UCSD-AML1 (cell line): ENCODE results near the gene NKAIN2.
"Not testable (repeated sequence)": the region's sequence is repeated elsewhere in the genome, so short reads cannot be mapped to it uniquely, and the experiment has no call there.

ENCODE experiments used
- DNase-seq: peaks from one replicate; lab custom pipeline; 2025; ENCODE audit not compliant: unreplicated experiment; lab: John Stamatoyannopoulos, UW

The NKAIN2 gene

DNA sequence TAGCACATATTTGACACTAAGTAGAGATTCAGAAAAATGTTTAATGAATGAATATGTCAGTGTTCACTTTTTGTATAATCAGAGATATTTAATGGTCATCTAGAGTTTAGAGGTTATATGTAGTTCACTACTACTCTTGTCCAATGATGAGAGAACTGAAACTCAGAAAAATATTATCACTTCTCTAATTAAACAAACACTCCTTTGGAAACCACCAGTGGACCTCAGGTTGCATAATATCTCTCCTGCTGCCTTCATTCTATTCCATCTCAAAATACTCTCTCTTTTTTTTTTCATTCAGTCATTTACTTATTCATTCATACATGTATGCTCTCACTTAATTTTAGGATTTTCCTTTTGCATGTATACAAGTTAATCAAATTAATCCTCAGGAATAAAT is 735.4 kb downstream of the NKAIN2 start:
- DNase-seq: no peak

DNA sequence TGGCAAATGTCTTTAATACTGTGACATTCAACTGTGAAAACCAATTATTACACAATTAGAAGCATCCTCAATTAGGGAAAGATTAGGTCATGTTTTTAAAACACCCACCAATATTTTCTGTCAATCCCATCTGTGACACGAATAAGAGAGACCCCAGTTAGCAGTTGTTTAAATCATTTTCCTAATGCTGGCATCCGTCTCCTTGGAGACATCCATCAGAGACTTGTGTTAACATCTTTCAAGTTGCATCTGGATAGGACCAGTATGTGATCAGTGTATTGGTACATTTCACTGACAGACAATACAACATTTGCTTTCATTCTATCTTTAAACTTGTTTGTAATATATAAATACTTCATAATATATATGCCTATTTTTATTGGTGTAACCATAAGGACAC is 737.9 kb downstream of the NKAIN2 start:
- no peak for DNase-seq

DNA sequence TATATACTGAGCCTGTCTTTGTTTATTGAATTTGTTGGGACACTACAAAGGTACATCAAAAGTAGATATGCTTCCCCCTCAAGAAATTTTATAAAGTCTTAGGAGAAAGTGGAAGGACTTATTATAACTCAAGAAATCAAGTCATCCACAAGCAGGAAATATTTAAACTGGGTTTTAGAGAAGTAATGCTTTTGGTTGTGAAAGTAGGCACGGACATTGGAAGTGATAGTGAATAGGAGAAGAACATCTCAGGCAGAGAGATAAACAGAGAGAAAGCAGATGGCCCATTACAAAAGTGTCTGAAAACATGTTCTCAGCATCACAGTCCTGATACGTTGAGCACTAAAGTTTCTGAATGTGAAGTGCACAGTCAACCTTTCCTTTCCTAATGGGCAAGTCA is 742.9 kb downstream of the NKAIN2 start:
- DNase-seq: no peak

DNA sequence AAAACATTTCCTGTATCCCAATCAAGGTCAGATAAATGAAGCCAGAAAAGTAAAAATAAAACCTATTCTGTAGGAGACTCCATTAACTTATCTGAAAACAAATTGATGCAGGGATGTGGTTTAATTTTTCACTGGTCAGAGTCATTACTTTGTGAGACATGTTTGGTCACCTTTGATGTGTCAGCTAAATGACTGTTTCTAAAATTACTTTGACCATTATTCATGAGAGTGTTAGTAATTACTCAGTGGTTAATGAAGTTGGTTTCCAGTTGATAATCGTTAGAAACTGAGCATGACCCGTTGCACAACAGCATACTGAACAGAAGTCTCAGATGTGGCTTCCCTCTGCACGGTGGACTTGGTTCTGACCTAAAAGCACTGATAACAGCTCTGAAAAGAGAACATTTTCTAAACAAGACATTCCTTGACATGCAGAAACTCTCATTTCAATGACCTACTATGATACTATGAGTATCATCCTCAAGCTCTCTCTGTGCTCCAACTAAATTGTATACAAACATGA is 748.1 kb downstream of the NKAIN2 start:
- no peak for DNase-seq

DNA sequence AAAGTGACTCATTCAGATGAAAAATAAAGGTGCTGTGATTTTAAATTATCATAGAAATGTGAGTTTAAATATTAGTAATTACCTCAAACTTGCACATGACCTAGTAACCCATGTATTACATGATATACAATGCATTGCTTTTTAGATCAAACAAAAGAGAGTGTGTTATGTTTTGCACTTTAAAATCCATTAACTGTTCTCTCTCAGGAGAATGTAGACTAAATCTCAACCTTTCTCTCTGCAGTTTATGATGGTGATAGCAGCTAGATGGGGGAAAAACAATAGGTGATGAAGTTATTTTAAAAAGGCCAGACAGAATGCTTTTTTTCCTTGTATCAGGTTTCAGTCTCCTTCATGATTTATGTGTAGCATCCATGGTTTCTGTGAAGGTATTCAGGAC is 754.2 kb downstream of the NKAIN2 start:
- no peak for DNase-seq

DNA sequence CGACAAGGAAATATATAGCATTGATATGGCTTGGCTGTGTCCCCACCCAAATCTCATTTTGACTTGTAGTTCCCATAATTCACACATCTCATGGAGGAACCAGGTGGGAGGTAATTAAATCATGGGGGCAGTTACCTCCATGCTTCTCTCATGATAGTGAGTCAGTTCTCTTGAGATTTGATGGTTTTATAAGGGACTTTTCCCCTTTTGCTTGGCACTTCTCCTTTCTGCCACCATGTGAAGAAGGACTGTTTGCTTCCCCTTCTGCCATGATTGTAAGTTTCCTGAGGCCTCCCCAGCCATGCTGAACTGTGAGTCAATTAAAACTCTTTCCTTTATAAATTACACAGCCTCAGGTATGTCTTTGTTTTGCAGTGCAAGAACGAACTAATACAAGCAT is 756.4 kb downstream of the NKAIN2 start:
- DNase-seq: not testable (repeated sequence)

DNA sequence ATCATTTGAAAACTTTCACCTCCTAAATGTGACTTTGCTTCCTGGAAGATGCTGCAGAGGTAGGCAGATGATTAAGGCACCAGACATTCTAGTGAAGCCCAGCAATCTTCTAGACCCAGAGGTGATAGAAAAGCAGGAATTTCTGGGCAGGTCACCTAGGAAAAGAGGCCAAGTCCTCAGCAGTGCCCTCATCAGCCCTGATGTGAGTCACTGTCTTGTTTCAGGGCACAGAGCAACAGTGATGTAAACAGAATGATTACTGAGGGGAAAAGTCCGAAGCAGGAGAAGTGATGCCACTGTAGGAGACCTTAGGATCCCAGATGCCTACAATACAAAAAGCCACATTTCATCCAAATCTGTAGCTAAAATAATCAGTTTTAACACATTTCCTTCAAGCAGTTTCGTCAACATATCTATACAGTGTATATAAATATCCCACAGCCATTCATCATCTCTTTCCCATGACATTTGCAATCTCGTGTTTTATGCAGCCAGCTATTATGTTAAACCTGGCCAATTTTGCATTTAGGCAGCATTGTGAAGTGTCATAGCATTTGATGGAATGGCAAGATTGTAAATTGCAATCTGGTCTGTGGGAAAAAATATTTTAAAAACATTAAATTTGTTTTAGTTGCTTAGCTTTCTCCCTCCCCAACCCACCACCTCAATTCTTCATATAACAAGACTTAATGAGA is 757.4 kb downstream of the NKAIN2 start:
- DNase-seq: no peak

DNA sequence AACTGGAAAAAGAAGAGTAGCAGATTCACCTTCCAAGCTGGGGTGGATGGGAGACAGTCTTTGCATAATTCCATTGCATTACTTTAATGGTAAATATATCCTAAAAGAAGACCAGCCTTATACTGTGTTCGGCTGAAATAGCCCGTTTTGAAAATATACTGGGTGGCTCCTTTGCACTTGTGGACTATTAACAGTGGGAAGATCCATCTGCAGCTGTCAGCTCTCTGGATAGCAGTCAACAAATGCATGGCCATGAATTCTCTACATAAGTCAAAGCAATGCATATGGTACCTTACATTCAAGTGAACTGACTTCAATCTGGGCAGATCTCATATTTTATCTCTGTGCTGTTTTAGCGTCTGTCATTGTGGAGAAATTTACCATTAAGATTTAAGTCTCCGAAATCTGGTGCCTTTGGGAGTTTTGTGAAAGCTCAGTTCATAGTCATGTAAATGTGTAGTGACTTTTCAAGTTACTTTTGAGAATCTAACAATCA is 758.0 kb downstream of the NKAIN2 start:
- DNase-seq: no peak

DNA sequence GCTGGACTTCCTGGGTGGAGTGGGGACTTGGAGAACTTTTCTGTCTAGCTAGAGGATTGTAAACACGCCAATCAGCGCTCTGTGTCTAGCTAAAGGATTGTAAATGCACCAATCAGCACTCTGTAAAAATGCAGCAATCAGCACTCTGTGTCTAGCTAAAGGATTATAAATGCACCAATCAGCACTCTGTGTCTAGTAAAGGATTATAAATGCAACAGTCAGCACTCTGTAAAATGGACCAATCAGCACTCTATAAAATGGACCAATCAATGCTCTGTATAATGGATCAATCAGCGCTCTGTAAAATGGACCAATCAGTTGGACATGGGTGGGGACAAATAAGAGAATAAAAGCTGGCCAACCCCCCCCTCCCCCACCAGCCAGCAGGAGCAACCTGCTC is 760.5 kb downstream of the NKAIN2 start:
- DNase-seq: not testable (repeated sequence)

DNA sequence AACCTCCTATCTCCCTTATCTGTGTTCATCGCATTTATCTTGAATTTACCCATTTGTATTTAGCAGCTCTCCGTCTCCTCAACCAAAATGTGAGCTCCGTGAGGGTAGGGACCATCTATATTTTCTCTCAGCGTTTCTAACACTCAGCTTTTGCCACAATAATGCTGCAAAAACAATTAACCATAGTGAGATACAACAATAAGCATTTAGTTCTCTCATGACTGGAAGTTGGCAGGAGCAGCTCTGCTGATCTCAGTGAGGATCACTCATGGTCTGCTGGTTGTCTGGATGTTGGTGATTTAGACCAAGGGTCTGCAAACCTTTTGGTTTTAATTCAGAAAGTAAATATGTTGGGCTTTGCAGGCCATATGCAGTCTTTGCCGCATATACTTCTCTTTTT is 763.7 kb downstream of the NKAIN2 start:
- DNase-seq: no peak

DNA sequence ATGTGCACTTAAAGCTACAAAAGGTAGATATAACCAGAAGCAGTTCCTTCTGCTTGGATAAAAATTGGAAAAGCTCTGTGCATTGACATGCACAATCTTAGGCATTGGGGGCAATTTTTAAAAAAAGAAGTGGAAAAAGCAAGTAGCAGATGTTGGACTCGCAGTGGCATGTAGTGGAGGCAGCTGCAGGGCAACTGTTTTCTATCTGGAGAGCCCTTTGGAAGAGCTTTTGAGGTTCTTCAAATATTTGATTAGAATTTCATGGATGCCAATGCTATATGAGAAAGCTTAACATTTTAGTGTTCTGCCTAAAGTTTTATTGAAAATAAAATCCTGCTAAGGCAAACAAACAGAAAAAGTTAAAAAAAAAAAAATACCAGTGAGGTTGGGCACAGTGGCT is 770.3 kb downstream of the NKAIN2 start:
- no peak for DNase-seq

DNA sequence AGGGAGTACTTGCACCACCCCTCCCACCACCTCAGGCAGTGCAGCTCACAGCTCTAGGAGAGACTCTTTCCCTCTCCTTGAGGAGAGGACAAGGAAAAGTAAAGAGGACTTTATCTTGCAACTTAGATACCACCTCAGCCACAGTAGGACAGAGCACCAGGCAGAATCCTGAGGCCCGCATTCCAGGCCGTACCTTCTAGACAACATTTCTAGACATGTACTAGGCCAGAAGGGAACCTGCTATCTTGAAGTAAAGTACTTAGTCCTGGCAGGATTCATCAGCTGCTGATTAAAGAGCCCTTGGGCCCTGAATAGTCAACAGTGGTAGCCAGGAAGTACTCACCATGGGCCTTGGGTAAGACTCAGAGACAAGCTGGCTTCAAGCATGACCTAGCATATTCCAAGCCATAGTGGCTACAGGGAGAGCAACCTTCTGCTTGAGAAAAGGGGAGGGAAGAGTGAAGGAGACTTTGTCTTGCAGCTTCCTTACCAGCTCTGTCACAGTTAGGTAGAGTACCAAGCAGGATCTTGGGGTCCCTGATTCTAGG is 774.1 kb downstream of the NKAIN2 start:
- no peak for DNase-seq

DNA sequence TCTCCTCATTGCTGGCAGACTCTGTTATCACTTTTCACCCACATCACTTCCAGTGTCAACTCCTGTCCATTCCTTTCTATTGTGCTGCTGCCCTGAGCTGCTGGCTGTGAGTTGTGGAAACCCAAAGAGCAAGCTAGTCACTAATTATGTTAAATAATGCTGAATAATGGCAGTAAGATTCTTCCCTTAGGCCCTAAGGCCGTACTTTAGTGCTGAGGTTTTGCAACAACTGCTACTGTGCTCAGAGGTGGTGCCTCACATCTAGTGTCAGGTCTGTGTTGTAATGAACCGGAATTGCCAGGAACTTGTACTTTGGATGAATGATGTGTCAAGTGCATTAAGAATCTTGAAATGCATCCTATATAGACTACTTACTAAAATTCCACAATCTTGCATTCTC is 786.3 kb downstream of the NKAIN2 start:
- no peak for DNase-seq

DNA sequence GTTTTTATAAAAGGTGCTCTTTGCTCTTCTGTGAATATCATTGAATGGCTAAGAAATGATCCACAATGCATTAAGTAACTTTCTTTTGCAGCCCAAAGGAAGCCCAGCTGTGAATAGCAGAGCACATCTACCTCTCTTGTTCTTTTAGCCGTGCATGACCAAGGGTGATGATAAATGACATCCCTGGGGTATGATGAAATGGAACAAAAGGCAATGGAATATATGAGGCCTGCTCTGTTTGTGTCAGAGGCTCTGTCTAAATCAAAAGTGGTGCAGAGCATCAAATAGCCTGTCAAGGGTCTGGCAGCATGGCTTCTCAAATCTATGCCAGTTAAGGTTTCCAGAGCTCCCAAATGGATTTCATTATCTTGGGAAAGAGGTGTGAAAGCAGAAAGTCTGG is 796.0 kb downstream of the NKAIN2 start:
- no peak for DNase-seq

DNA sequence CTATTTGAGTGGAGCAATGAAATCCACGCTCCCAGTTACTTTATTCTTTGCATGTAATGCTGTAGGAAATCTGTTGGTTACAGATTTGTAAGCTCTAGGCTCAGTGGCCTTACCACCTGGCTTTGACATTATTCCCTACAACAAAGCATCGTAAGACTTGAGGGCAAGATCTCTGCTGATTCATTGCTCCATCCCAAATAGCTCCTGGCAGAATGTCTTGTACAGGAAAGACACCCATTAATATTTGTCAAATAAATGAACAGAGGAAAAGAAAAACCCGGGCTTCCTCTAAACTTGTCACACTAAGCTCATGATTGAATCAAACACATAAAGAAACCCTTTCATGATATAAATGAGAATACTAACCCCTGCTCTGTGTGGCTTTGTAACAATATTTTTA is 801.1 kb downstream of the NKAIN2 start:
- no peak for DNase-seq

DNA sequence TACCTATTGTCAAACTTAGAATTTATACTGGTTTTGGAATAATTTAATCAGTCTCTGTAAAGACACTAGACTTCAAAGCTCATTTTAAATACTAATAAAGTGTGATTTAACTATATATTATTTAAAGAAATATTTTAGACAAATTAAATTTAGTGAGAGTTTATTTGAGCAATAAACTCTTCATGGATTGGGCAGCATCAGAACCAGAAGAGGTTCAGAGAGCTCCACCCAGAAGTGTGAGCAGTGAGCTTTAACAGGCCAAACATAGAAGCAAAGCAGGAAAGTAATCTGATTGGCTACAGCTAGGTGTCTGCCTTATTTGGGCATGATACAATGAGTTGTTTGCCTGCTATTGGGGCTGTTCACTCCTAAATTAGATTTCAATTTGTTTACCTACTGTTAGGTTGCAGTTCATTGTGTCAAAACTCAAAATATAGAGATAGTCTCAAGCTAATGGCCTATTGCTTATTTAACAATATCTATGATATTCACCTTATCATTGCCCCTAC is 803.5 kb downstream of the NKAIN2 start:
- DNase-seq: no peak

DNA sequence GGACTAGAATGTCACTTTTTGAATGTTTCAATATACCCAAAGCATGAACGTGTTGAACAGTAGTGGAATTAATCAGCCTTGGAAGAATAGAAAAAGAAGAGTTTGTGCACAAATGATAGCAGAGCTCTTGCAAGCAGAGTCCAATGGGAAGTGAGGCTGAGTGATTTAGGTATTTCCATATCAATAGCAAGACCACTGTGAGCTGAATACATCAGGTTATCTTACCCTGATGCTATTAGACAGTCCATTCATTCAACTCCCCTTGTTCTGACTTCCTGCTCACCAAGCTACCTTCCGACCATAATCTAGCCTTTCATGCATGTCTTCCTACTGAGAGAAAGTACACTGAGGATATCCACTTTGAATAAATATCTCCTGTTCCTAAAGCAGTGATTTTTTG is 809.4 kb downstream of the NKAIN2 start:
- DNase-seq: no peak

DNA sequence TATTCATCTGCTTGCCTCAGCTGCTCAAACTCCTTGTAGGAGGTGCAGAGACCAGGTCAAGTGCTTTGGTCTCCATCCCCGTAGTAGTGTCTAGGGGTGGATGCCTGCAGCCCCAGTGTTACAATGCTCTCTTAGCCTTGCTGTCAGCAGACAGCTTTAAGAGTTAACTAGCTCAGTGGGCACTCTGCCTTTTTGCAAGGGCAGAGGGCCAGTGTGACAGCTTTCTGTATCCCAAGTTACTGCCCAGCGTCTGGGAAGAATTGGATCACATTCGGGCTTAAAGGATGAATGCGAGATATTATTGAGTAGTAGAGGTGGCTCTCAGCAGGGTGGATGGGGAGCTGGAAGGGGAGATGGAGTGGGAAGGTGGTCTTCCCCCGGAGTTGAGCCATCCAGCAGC is 818.7 kb downstream of the NKAIN2 start:
- DNase-seq: no peak

DNA sequence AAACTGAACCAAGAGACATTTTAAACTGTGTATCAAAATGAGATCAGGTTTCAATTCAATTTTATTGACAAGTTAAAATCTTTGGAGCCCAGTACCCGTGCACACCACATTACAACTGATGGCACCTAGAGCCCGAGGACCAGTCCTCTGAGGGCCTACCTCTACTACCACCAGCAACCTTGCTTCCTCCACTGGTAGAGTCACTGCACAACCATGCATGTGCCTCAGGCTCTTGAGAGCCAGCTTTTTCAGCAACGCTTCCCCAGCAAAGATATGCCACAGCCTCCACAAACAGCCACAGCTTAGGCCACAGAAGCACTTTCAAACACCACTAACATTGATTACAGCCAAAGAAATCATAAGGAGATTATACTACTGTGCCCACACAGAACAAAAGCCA is 830.0 kb downstream of the NKAIN2 start:
- DNase-seq: no peak

DNA sequence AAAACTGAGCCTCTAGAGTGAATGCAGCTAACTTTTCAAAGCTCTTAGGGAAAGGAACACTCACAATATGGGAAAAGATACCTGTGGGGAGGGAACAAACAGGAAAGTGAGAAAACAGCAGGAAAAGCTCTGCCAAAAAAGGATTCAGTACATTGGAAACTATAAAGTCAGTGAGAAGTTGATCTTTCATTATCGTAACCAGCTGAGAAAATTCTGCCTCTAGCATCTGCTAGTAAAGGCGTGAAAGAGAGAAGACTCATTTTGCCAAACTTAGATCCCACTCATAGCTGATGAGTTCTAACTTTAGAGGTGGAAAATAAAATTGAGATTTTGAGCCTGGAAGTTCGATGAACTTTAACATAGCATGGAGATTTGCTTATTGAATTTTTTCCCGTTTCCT is 836.8 kb downstream of the NKAIN2 start:
- no peak for DNase-seq

DNA sequence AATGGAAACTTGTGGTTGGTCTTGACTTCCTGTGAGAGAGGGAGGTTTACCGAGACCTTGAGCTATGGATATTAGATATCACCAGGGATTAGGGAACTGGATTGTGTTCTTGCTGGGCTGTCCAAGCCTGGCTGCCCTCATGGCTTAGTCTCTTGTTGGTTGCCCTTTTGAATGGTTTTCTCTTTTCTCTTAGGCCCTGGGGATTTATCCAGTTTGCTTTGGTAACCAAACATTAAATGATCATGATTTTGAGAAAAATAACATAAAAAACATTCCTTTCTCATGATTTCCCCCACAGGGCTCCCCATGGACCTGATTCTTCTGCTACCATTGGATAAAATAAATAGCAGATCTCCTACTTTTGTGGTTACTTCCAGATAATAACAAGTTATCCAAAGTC is 852.2 kb downstream of the NKAIN2 start:
- DNase-seq: no peak

DNA sequence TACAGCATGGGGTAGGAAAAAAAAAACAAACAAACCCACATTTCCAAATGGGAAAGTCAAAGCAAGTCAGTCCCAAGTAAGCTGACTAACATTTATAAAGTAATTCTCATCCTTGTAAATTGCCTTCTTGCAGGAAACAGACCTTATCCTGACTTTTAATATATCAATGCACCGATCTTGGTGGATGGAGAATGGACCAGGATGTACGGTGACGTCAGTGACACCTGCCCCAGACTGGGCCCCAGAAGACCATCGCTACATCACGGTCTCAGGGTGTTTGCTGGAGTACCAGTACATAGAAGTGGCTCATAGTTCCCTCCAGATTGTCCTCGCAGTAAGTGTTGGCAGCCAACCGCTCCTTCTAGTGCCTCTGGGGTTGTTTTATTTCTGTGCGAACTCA is 854.4 kb downstream of the NKAIN2 start:
- DNase-seq: no peak

DNA sequence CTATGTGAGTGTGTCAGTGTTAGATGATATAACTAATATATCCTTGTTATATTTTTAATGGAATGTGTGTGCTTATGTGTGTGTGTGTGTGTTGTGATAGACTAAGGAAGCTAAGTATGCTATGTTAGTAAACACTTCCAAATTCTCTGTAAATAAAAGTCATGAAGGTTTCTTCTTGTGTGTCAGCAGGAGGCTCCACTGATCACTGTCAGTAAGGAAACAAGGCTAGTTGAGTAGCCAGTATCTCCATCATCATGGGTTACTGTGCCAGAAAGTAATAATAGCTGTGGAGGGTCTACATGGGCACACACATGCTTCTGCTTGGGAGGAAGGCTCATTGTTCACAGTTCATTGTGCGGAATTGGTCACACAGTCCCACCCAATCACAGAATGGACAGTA is 855.8 kb downstream of the NKAIN2 start:
- DNase-seq: no peak
